ENCODE measurements around the gene ANXA2.

DNA sequence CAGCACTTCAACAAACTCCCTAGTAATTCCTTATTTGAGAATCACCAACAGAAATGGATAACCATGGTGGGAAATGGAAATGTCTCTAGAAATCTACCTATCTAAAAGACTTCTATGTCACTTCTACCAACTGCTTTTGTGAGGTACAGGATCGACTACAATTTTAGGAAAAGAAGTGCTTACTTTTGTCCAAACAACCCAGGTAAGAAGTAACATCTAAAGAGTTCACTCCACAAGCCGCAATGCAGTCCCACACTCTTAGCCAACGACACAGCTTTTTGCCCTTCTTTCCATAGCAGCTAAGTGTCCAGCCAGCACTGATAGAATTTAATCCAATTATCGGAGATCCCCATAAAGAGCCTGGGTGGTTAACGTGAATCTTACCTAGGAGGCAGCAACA, 28.1 kb downstream of the ANXA2 start:
- TF ChIP-seq ZFP30 (CRISPR knock-in tag; IDR thresholded peaks at IDR 0.05) (no peak), PPARA (CRISPR knock-in tag; IDR thresholded peaks at IDR 0.05; ENCODE audit: borderline replicate concordance) (no peak), ZFP3 (CRISPR knock-in tag; IDR thresholded peaks at IDR 0.05) (no peak), ARNTL (CRISPR knock-in tag; IDR thresholded peaks at IDR 0.05; ENCODE audit: borderline replicate concordance, low read depth) (no peak), ZNF70 (CRISPR knock-in tag; IDR thresholded peaks at IDR 0.05) (no peak), SNAI2 (CRISPR knock-in tag; IDR thresholded peaks at IDR 0.05) (no peak), BACH2 (CRISPR knock-in tag; IDR thresholded peaks at IDR 0.05; ENCODE audit: borderline replicate concordance) (no peak), ESRRG (CRISPR knock-in tag; IDR thresholded peaks at IDR 0.05) (no peak)
- TF ChIP-seq, protein P1, sequence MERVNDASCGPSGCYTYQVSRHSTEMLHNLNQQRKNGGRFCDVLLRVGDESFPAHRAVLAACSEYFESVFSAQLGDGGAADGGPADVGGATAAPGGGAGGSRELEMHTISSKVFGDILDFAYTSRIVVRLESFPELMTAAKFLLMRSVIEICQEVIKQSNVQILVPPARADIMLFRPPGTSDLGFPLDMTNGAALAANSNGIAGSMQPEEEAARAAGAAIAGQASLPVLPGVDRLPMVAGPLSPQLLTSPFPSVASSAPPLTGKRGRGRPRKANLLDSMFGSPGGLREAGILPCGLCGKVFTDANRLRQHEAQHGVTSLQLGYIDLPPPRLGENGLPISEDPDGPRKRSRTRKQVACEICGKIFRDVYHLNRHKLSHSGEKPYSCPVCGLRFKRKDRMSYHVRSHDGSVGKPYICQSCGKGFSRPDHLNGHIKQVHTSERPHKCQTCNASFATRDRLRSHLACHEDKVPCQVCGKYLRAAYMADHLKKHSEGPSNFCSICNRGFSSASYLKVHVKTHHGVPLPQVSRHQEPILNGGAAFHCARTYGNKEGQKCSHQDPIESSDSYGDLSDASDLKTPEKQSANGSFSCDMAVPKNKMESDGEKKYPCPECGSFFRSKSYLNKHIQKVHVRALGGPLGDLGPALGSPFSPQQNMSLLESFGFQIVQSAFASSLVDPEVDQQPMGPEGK (CRISPR knock-in tag; IDR thresholded peaks at IDR 0.05; ENCODE audit: borderline replicate concordance) = no peak
- TF ChIP-seq, protein P2, sequence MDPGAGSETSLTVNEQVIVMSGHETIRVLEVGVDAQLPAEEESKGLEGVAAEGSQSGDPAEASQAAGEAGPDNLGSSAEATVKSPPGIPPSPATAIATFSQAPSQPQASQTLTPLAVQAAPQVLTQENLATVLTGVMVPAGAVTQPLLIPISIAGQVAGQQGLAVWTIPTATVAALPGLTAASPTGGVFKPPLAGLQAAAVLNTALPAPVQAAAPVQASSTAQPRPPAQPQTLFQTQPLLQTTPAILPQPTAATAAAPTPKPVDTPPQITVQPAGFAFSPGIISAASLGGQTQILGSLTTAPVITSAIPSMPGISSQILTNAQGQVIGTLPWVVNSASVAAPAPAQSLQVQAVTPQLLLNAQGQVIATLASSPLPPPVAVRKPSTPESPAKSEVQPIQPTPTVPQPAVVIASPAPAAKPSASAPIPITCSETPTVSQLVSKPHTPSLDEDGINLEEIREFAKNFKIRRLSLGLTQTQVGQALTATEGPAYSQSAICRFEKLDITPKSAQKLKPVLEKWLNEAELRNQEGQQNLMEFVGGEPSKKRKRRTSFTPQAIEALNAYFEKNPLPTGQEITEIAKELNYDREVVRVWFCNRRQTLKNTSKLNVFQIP (CRISPR knock-in tag; IDR thresholded peaks at IDR 0.05; ENCODE audit: borderline replicate concordance, low read depth) = no peak

Data from SK-N-SH treated with all-trans-retinoic acid at 6 μM for 48 hours (cell line).